Suprapubic skin (tissue), 4 donors: ENCODE measurements around the gene SEC61A2.

Experiments
- CTCF ChIP-seq, 2 donors: fragments of 200-600 bp in 1 of 2; fragments of 450-650 bp in 1 of 2; sonication (generic) in 1 of 2; IDR thresholded peaks; one replicate each; pipeline ENCODE4 v1.5.1; 2016 to 2019; ENCODE audit warnings: antibody characterized with exemption in 2 of 2, mild to moderate bottlenecking in 1 of 2, moderate library complexity in 1 of 2
- EP300 ChIP-seq: sonication (generic); formaldehyde crosslinking; IDR thresholded peaks from one replicate; pipeline ENCODE4 v1.6.1; 2017; ENCODE audit warnings: antibody characterized with exemption
- POLR2A ChIP-seq, 2 donors: fragments of 450-650 bp; IDR thresholded peaks; one replicate each; pipeline ENCODE4 v1.6.1; 2017; ENCODE audit warnings: antibody characterized with exemption in 2 of 2, mild to moderate bottlenecking in 2 of 2, moderate library complexity in 2 of 2
- POLR2AphosphoS5 ChIP-seq, 3 donors: sonication (generic); formaldehyde crosslinking; IDR thresholded peaks; one replicate each; pipeline ENCODE4 v1.6.1; 2017; ENCODE audit warnings: antibody characterized with exemption in 3 of 3

- no peak for TF ChIP-seq POLR2AphosphoS5 (IDR thresholded peaks at IDR 0.05)
- no peak for TF ChIP-seq CTCF (IDR thresholded peaks at IDR 0.05)
- TF ChIP-seq POLR2A (IDR thresholded peaks at IDR 0.05) = no peak
- no peak for TF ChIP-seq EP300
Observed at GRCh38 chr10:12154516-12154915, 25.0 kb downstream of the SEC61A2 start.
